AG04449 (cell line): Measurements from ENCODE around the gene CASP2.

Experiments used
- CTCF ChIA-PET: fragments of 350-600 bp; formaldehyde crosslinking; extraction: SDS; loops from one replicate; lab custom pipeline; 2021; ENCODE audit warnings: antibody characterized with exemption; lab: Yijun Ruan, JAX
- POLR2A ChIA-PET: fragments of 400-600, 350-600 bp; formaldehyde crosslinking; extraction: SDS; loops from one replicate; lab custom pipeline; 2020; ENCODE audit warnings: antibody characterized with exemption, inconsistent platforms; lab: Yijun Ruan, JAX
- DNase-seq: peaks from one replicate; pipeline ENCODE4 v3.0.0-alpha.2; 2010; ENCODE audit warnings: low read depth, low spot score
- H3K4me3 ChIP-seq: 2 replicates; pipeline ENCODE4 v1.5.1; 2011; ENCODE audit warnings: low read depth, mild to moderate bottlenecking, control low read depth, low read length
- TF ChIP-seq, protein P1 (sequence below): IDR thresholded peaks from one replicate; pipeline ENCODE4 v1.5.1; 2011; ENCODE audit warnings: mild to moderate bottlenecking, moderate library complexity, low read length, control low read depth, inconsistent platforms; ENCODE audit not compliant: insufficient read depth; ENCODE audit errors: missing control alignments

Gene CASP2

DNA sequence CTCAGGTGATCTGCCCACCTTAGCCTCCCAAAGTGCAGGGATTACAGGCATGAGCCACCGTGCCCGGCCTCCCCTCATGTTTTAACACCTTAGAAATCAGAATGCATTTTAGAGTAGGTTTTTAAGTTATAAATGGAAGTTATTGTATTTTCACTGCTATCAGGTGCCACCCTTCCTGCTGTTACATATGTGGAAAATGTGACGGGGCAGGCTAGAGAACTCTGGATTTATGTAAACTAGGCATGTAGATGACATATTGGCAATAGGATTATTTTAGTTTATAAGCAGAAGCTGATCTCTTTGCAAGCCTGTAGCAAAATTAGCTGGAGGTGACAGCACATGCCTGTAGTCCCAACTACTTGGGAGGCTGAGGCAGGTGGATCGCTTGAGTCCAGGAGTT is 2.1 kb downstream of the CASP2 start:
- TF ChIP-seq, protein P1, sequence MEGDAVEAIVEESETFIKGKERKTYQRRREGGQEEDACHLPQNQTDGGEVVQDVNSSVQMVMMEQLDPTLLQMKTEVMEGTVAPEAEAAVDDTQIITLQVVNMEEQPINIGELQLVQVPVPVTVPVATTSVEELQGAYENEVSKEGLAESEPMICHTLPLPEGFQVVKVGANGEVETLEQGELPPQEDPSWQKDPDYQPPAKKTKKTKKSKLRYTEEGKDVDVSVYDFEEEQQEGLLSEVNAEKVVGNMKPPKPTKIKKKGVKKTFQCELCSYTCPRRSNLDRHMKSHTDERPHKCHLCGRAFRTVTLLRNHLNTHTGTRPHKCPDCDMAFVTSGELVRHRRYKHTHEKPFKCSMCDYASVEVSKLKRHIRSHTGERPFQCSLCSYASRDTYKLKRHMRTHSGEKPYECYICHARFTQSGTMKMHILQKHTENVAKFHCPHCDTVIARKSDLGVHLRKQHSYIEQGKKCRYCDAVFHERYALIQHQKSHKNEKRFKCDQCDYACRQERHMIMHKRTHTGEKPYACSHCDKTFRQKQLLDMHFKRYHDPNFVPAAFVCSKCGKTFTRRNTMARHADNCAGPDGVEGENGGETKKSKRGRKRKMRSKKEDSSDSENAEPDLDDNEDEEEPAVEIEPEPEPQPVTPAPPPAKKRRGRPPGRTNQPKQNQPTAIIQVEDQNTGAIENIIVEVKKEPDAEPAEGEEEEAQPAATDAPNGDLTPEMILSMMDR: no peak
- POLR2A ChIA-PET: interaction anchor here (0.6 kb wide), 1 partner anchor 8 kb away, joined by 3 read pairs; no protein-coding TSS in a partner anchor
- CTCF ChIA-PET: interaction anchor here (1.3 to 4.5 kb wide), 3 partner anchors 10 to 124 kb away, joined by 4 to 18 read pairs (median 6); no protein-coding TSS in a partner anchor
- H3K4me3 ChIP-seq: peak overlapping the region; percentile 6; the same call in 1 of the 2 replicates
- DNase-seq: no peak

DNA sequence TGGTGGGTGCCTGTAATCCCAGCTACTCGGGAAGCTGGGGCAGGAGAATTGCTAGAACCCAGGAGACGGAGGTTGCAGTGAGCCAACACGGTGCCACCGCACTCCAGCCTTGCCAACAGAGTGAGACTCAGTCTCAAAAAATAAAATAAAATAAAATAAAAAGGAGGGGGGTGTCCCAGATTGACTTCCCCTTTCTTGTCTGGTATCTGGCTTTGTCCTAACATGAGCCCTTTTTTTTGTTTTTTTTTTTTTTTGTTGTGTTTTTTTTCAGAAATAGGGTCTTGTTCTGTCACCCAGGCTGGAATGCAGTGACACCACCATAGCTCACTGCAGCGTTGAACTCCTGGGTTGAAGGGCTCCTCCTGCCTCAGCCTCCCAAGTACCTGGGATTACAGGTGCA is 4.7 kb downstream of the CASP2 start:
- TF ChIP-seq, protein P1: no peak
- CTCF ChIA-PET: interaction anchor here (1.4 to 4.5 kb wide), 4 partner anchors 8 to 91 kb away, joined by 3 to 18 read pairs (median 6); no protein-coding TSS in a partner anchor
- POLR2A ChIA-PET: no interaction called here
- no peak overlapping the region for H3K4me3 ChIP-seq
- DNase-seq: no peak

GRCh38 chr7:143295870-143296269 is 7.7 kb downstream of the CASP2 start:
- H3K4me3 ChIP-seq: no peak overlapping the region
- ChIA-PET POLR2A (interaction anchor here (1.0 kb wide), 1 partner anchor 33 kb away, joined by 4 read pairs; the partner anchor contains the start of gene GSTK1), CTCF (interaction anchor here (0.7 to 2.6 kb wide), 6 partner anchors 10 to 207 kb away, joined by 3 to 18 read pairs (median 4); no protein-coding TSS in a partner anchor)
- DNase-seq: no peak
- TF ChIP-seq, protein P1: no peak

DNA sequence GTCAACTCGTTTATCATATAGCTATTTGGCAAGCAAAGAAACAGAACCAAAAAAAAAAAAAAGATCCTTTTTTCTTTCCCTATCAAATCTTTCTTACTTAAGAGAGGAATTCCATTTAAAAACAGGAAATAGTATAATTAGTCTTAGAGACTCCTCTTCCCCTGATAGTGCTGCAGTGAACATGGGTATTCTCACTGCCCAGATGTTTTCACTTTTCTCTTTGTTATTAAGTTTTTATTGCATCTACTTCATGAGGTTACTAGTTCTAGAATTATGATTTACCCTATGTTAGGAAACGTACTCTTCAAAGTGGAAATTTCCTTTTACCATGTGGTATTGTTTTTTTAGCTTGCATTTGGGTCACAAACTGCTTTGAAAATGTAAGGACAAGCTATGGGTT is 8.5 kb downstream of the CASP2 start:
- TF ChIP-seq, protein P1: no peak
- POLR2A ChIA-PET: interaction anchor here (1.2 kb wide), 1 partner anchor 8 kb away, joined by 4 read pairs; the partner anchor contains the start of gene CASP2
- CTCF ChIA-PET: interaction anchor here (0.7 to 2.6 kb wide), 7 partner anchors 9 to 207 kb away, joined by 3 to 18 read pairs (median 4); no protein-coding TSS in a partner anchor
- no peak overlapping the region for H3K4me3 ChIP-seq
- no peak for DNase-seq

DNA sequence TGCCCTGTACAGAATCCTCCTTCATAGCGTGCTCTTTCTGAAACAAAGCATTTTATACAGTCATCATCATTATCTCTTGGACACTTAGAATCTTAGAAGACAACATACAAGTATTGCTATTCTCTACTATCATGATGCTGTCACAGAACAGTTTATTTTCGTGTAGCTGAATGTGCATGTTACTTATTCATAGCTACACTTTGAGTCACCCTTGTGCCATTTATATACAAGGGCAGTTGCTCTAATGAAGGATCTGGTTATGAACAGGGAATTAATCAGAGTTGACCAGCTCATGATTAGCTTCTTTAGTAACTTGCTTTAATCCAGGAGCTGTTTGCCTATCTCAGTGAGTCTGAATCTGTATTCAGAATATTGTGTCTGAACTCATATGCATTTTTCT is 11.2 kb downstream of the CASP2 start:
- ChIA-PET POLR2A (interaction anchor here (1.2 kb wide), 1 partner anchor 36 kb away, joined by 3 read pairs; the partner anchor contains the start of gene GSTK1), CTCF (interaction anchor here (0.7 to 3.9 kb wide), 9 partner anchors 7 to 81 kb away, joined by 3 to 18 read pairs (median 4); partner anchors contain the start of gene GSTK1)
- no peak overlapping the region for H3K4me3 ChIP-seq
- no peak for DNase-seq
- TF ChIP-seq, protein P1: no peak

- TF ChIP-seq, protein P1: peak; percentile 37
- H3K4me3 ChIP-seq: no peak overlapping the region
- CTCF ChIA-PET: interaction anchor here (0.7 to 3.9 kb wide), 9 partner anchors 8 to 81 kb away, joined by 3 to 18 read pairs (median 4); partner anchors contain the start of gene GSTK1
- POLR2A ChIA-PET: interaction anchor here (1.2 kb wide), 1 partner anchor 37 kb away, joined by 3 read pairs; the partner anchor contains the start of gene GSTK1
- DNase-seq: no peak
Observed at GRCh38 chr7:143299840-143300239, 11.7 kb downstream of the CASP2 start.
